Measurements from ENCODE around the gene CDH22. TPM values are rescaled to one million over a fixed set of nuclear protein-coding genes. Genes with fewer than 3 reads are reported as not detected.

CDH22 gene
- total RNA-seq, 4 donors from 2014 or later = 0.26 to 1.2 (median 0.35) TPM

DNA sequence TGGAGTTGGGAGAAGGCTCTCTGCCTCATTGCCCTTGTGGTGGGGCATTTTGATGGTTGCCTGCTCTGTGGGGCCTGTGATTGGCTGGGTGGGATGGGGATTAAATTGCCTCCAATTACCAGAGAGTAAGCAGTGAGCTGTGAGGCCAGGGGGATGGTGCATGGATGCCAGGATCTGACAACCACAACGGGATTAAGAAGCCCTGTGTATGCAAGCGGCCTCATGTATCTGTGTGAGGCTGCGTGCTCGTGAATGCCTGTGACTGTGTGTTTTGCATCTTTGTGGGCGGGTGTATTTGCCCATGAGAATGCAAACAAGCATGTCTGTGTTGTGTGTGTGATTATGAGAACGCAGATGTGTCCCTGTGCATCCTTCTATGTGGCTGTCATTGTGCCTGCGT, 144.0 kb downstream of the CDH22 start:
- no peak for DNase-seq
- in situ Hi-C loops (cut with MboI; ENCODE audit: low sequenced_read_pairs in 4 of 4) (no loop called here), intact Hi-C loops (cut with DNase I; ENCODE audit: low total_unique reads) (no loop called here)
- H3K36me3 ChIP-seq = no peaks in the 10 kb centered on the region
- no peak for ATAC-seq
- H3K27ac ChIP-seq = no peak overlapping the region
- TF ChIP-seq, protein P1, sequence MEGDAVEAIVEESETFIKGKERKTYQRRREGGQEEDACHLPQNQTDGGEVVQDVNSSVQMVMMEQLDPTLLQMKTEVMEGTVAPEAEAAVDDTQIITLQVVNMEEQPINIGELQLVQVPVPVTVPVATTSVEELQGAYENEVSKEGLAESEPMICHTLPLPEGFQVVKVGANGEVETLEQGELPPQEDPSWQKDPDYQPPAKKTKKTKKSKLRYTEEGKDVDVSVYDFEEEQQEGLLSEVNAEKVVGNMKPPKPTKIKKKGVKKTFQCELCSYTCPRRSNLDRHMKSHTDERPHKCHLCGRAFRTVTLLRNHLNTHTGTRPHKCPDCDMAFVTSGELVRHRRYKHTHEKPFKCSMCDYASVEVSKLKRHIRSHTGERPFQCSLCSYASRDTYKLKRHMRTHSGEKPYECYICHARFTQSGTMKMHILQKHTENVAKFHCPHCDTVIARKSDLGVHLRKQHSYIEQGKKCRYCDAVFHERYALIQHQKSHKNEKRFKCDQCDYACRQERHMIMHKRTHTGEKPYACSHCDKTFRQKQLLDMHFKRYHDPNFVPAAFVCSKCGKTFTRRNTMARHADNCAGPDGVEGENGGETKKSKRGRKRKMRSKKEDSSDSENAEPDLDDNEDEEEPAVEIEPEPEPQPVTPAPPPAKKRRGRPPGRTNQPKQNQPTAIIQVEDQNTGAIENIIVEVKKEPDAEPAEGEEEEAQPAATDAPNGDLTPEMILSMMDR (IDR thresholded peaks at IDR 0.05 in 4 of 5, conservative IDR thresholded peaks at IDR 0.05 in 1 of 5) = no peak
- TF ChIP-seq POLR2A (IDR thresholded peaks at IDR 0.05) = no peak
- no peak overlapping the region for H3K4me3 ChIP-seq
- no peaks in the 10 kb centered on the region for H3K4me1 ChIP-seq
- no peaks in the 10 kb centered on the region for H3K9me3 ChIP-seq
- peaks cover 0 to 8% (median 3%) of the 10 kb centered on the region in 3 donors for H3K27me3 ChIP-seq

DNA sequence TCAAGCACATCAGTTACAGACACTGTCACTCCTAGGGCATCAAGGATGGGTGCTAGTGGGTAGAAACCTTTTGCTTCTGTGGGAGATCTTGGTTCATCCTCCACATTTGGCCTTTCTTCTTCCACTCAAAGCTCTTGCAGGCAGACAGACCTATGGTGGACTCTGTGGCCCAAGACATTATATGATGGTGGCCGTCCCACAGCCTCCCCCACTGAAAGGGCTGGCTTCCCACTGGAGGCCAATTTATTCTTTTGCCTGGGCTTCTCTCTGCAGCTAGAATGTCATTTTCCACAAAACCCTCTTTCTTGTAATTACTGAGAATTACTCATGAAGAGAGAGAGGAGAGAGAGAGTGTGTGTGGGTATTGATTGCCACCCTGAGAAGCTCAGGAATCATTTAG, 146.4 kb downstream of the CDH22 start:
- H3K27ac ChIP-seq = no peak overlapping the region
- intact Hi-C loops (cut with DNase I; ENCODE audit: low total_unique reads) = no loop called here
- H3K4me1 ChIP-seq = no peaks in the 10 kb centered on the region
- no peaks in the 10 kb centered on the region for H3K9me3 ChIP-seq
- no peak overlapping the region for H3K4me3 ChIP-seq
- in situ Hi-C loops (cut with MboI; ENCODE audit: low sequenced_read_pairs in 4 of 4) = no loop called here
- no peak for DNase-seq
- ATAC-seq = no peak
- H3K27me3 ChIP-seq = peaks cover 3 to 8% (median 4%) of the 10 kb centered on the region in 3 donors
- TF ChIP-seq, protein P1 (IDR thresholded peaks at IDR 0.05 in 4 of 5, conservative IDR thresholded peaks at IDR 0.05 in 1 of 5) = no peak
- TF ChIP-seq POLR2A (IDR thresholded peaks at IDR 0.05) = no peak
- no peaks in the 10 kb centered on the region for H3K36me3 ChIP-seq

DNA sequence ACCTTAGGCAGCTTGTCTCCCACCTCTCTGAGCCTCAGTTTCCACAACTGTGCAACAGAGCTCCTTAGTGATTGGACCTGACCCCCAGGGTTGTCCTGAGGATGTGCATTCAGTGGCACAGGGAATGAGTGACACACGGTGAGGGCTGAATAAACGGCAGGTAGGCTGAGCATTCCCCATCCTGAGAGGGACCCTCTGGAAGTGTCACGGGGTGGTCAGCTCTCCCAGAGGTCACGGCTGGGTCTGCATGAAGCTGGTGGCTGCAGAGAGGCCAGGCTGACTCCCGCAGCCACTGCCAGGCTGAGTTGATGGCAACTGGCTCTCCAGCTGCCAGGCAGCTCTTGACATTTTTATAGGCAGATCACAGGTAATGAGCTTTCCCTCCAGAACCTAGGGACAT, 147.6 kb downstream of the CDH22 start:
- no peak overlapping the region for H3K27ac ChIP-seq
- H3K27me3 ChIP-seq = peaks cover 3 to 8% (median 4%) of the 10 kb centered on the region in 3 donors
- no peak for TF ChIP-seq POLR2A (IDR thresholded peaks at IDR 0.05)
- TF ChIP-seq, protein P1 (IDR thresholded peaks at IDR 0.05 in 4 of 5, conservative IDR thresholded peaks at IDR 0.05 in 1 of 5) = no peak
- in situ Hi-C loops (cut with MboI; ENCODE audit: low sequenced_read_pairs in 4 of 4) = no loop called here
- H3K9me3 ChIP-seq = no peaks in the 10 kb centered on the region
- no peaks in the 10 kb centered on the region for H3K36me3 ChIP-seq
- DNase-seq (no peak), ATAC-seq (no peak)
- intact Hi-C loops (cut with DNase I; ENCODE audit: low total_unique reads) = no loop called here
- no peaks in the 10 kb centered on the region for H3K4me1 ChIP-seq
- no peak overlapping the region for H3K4me3 ChIP-seq

DNA sequence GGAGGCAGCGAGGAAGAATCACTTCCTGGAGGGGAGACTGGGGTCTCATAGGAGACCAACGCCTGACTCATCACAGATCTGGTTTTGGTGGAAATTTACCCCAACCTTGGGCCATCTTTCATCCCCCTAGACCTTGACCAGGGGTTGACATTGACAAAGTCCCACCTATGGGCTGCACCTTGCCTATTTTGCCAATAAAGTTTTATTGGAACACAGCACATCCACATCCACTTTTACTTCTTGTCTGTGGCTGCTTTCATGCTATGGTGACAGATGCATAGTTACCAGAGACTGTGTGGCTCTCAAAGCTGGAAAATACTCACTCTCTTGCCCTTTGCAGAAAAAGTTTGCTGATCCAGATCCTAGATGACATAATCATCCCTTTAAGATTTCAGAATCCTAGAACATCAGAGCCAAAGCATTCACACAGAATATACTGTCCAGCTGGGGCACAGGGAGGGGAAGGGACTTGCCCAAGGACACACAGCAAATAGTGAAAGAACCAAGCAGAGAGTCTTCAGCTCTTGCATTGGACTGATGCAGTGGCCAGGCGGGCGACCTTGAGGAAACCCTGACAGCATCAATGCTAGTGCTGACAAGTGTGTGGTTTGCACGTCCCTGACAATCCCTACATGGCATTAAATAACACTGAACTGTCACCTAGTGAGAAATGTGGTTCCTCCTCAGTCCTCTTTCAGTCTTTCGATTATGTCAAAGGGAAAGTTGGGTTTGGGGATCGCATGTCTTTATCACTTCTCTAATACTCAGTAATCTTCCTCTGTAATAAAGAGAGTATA, 149.0 kb downstream of the CDH22 start:
- DNase-seq = no peak
- no peaks in the 10 kb centered on the region for H3K36me3 ChIP-seq
- H3K9me3 ChIP-seq = no peaks in the 10 kb centered on the region
- no peaks in the 10 kb centered on the region for H3K4me1 ChIP-seq
- TF ChIP-seq POLR2A (IDR thresholded peaks at IDR 0.05) = no peak
- TF ChIP-seq, protein P1 (IDR thresholded peaks at IDR 0.05 in 4 of 5, conservative IDR thresholded peaks at IDR 0.05 in 1 of 5) = no peak
- H3K4me3 ChIP-seq = no peak overlapping the region
- no peak overlapping the region for H3K27ac ChIP-seq
- ATAC-seq = no peak
- in situ Hi-C loops (cut with MboI; ENCODE audit: low sequenced_read_pairs in 4 of 4) (no loop called here), intact Hi-C loops (cut with DNase I; ENCODE audit: low total_unique reads) (no loop called here)
- peaks cover 3 to 8% (median 4%) of the 10 kb centered on the region in 3 donors for H3K27me3 ChIP-seq
